Glomerular visceral epithelial cell (primary cell): ENCODE data around the gene CARD6.
A peak's percentile ranks its signal among the peaks of the same experiment; 100 is the strongest.
"Not testable (repeated sequence)": the region's sequence is repeated elsewhere in the genome, so short reads cannot be mapped to it uniquely, and the experiment has no call there.

ENCODE experiments used
- DNase-seq: peaks from one replicate; pipeline ENCODE4 v3.0.0-alpha.2; 2016; ENCODE audit errors: extremely low spot score

The CARD6 gene

GRCh38 chr5:40841068-40841805, at the start of gene CARD6:
Gene CARD6 (plus strand): TSS chr5:40841367. CDS start chr5:40841383, 16 bp downstream.
- no peak for DNase-seq

GRCh38 chr5:40791715-40792139, 49.4 kb upstream of the CARD6 start:
- DNase-seq = no peak

GRCh38 chr5:40792691-40793090, 48.5 kb upstream of the CARD6 start:
- DNase-seq = not testable (repeated sequence)

GRCh38 chr5:40794340-40794739, 46.8 kb upstream of the CARD6 start:
- not testable (repeated sequence) for DNase-seq

GRCh38 chr5:40794877-40795276, 46.3 kb upstream of the CARD6 start:
- not testable (repeated sequence) for DNase-seq

GRCh38 chr5:40796487-40796889, 44.7 kb upstream of the CARD6 start:
- DNase-seq = no peak

- peak; percentile 81 for DNase-seq
These were observed 43.7 kb upstream of the CARD6 start for GRCh38 chr5:40797273-40798011.

GRCh38 chr5:40798012-40798800, 43.0 kb upstream of the CARD6 start, which contains the start of gene PRKAA1:
Gene PRKAA1 (minus strand): TSS chr5:40798374. CDS start chr5:40798189, 185 bp downstream.
- peak; percentile 94 for DNase-seq

GRCh38 chr5:40798801-40799210, 42.4 kb upstream of the CARD6 start:
- no peak for DNase-seq

GRCh38 chr5:40799258-40799657, 41.9 kb upstream of the CARD6 start:
- no peak for DNase-seq

GRCh38 chr5:40801771-40802562, 39.2 kb upstream of the CARD6 start:
- no peak for DNase-seq

GRCh38 chr5:40812125-40812524, 29.0 kb upstream of the CARD6 start:
- DNase-seq = no peak

GRCh38 chr5:40813698-40814281, 27.4 kb upstream of the CARD6 start:
- no peak for DNase-seq

- DNase-seq = no peak
These were observed 17.7 kb upstream of the CARD6 start for GRCh38 chr5:40823459-40823858.

GRCh38 chr5:40825461-40826043, 15.6 kb upstream of the CARD6 start:
- DNase-seq = not testable (repeated sequence)

- DNase-seq = no peak
These were observed 14.5 kb upstream of the CARD6 start for GRCh38 chr5:40826489-40827187.

GRCh38 chr5:40827188-40827977, 13.8 kb upstream of the CARD6 start:
- DNase-seq = no peak

GRCh38 chr5:40828021-40828631, 13.0 kb upstream of the CARD6 start:
- DNase-seq = no peak
